HTERT RPE-1 (cell line): ENCODE results near the gene MC3R.
"Not testable (repeated sequence)": the region's sequence is repeated elsewhere in the genome, so short reads cannot be mapped to it uniquely, and the experiment has no call there.

ENCODE experiments used
- in situ Hi-C: fragments of 300-500 bp; cut with MboI; formaldehyde crosslinking; loops from 4 replicates; pipeline ENCODE4 v1.14.3; 2020; ENCODE audit warnings: low sequenced_read_pairs

Gene MC3R

DNA sequence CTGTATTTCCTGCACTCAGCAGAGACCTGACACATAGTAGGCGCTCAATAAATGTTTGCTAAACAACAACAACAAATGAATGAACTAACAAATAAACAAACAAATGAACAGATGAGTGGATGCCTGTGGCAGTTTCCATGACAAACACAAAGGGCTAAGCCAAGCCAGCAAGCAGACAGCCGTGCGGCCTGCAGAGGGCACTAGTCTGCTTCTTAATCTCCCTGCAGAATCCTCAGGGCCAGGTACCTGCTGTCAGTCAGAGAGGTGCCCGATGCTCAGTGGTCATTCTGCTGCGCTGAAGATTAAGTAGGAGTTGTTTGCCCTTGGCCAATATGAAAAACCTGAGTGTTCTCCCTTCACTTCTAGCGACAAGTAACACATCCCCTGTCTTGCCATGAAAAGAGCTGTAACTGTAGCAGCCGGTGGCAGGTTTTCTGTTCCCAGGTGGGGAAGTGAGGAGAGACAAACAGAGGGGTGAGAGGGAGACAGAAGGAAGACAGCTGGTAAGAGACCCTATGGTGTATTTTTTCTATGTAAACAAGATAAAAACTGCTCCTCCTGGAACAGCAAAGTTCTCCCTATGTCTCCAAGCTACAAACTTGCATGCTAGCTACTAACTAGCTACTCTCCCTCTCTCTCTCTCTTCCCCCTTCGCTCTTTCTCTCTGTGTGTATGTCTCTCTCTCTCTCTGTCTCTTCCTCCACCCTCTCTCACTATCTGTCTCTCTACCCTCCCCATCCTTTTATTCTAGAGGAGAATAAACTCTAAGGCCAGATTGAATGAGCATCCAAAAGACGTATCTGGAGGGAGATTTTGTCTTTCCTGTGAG is at the start of gene MC3R:
TSS of gene MC3R (plus strand) at position 779 of the 829 bp plus-strand sequence. CDS start 112 bp downstream, outside the sequence.
- in situ Hi-C loops: no loop called here

DNA sequence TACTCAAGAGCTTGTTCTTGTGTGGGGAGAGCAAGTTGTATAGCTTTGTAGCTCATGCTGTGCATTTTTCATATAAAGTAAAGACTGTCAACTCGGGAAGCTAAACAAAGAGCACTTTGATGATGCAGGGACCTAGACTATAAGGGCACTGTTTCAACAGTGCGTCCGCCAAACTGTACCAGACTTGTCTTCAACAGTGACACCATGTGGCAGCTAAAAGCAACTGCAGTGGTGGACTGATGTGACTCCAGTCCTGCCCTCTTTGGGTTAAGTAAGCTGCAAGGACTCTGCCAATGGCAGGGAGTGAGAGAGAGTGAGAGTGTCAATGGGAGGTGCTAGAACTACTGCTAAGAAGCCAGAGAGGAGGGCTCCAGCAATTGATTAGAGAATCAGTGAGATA is 48.1 kb upstream of the MC3R start:
- in situ Hi-C loops: no loop called here

DNA sequence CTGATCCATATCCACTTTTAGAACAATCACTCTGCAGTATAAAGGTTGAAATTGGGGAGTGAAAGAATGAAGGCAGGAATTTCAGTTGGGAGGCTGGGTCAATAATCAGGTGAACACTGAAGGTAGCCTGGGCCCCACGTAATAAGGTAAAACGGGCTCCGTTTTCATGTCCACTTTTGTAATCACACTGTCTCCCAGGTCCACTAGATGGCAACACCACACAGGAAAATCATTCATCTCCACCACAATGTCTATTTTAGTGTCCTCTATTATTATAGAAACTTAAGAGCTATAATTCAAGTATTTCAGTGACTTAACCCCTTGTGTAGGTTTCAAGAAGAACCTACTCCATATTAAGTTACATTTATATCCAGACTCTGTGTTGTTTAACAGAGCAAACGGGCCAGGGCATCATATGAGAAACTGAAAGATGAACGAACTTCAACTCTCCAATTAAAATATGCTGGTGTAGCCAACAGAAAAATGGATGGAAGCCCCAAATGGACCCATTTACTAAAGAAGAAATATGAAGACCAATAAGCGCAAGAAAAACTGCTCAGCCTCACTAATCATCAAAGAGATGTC is 45.9 kb upstream of the MC3R start:
- in situ Hi-C loops: no loop called here

DNA sequence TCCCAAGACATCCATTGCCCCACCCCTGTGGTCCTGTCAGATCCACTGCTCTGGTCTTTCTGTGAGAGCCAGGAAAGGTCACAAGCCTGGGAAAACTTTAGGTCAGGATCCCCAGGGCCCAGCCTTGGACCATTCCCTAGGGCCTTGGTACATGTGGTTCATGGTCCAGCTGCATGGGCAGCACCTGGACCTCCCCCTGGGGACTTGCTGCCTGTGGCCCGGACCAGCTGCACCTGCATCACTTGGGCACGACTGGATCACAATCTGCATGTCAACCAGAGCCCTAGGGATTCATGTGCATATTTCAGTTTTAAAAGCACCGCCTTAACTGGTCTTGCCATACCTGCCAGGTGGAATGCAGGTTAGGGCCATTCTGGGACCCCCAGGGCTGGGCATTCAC is 44.3 kb upstream of the MC3R start:
- in situ Hi-C loops: no loop called here

DNA sequence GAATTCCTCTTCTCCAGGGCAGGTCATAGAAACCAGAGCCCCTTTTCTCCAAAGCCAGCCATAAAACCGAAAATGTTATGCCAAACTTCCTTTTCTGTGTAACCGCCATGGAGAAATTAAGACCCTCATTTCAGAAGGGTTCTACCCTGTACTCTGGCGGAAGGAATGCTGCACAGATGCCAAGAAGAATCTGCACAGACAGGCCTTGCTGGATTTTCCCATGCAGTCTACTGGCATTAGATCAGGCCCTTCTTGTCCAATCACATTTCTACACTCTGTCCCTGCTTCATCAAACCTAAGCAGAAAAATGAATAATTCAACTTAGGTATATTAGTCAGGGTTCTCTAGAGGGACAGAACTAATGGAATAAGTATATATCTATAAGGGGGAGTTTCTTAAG is 43.2 kb upstream of the MC3R start:
- in situ Hi-C loops: no loop called here

DNA sequence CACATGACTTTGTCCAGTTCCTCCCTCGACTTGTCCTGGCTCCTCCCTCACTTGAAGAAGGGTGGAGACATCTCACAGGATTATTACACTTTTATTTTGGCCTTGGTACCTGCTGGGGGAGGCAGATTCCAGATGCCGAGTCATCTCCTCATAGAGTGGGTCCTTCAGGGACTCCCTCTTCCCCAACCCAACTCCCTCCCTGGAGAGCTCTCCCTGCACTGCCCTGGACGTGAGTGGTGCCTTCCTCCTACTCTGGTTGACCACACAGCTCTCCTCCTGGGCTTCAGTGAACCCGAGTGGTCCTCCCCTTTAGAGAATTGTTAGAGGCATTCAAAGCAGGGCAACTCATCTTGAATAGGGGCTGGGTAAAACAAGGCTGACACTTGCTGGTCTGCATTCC is 40.9 kb upstream of the MC3R start:
- in situ Hi-C loops: no loop called here

DNA sequence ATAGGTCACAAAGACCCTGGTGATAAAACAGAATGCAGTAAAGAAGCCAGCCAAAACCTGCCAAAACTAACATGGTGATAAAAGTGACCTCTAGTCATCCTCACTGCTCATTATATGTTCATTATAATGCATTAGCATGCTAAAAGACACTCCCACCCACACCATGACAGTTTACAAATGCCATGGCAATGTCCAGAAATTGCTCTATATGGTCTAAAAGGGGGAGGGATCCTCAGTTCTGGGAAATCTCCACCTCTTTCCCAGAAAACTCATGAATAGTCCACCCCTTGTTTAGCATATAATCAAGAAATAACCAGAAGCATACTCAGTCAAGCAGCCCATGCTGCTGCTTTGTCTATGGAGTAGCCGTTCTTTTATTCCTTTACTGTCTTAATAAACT is 40.4 kb upstream of the MC3R start:
- in situ Hi-C loops: no loop called here

DNA sequence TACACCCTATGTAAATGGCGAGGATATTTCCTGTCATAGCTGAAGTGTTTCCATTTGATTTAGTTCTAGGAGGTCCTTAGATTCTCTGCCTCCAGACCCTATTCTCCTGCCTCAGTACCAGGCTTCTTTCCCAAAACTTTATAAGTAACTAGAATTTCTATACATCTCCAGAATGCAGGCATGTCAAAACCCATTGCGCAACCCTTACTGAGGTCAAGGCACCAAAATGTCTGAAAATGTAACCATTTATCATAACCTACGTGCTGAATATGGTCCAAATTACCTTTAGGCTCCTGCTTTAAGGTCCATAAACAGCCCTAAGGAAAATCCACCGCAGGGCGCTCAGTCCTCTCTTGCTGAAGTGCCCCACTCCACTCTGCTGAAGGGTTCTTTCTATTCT is 37.5 kb upstream of the MC3R start:
- in situ Hi-C loops: no loop called here

DNA sequence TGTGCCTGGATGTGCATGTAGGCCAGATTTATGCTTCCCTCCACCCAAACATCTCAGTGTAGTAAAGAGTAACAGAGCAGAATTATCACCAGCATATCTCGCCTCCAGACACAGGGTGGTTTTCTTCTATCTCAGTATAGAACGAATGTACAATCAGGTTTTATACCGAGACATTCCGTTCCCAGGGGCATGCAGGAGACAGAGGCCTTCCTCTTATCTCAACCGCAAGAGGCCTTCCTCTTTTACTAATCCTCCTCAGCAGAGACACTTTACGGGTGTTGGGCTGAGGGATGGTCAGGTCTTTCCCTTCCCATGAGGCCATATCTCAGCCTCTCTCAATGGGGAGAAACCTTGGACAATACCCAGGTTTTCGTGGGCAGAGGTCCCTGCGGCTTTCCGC is 36.4 kb upstream of the MC3R start:
- in situ Hi-C loops: no loop called here

DNA sequence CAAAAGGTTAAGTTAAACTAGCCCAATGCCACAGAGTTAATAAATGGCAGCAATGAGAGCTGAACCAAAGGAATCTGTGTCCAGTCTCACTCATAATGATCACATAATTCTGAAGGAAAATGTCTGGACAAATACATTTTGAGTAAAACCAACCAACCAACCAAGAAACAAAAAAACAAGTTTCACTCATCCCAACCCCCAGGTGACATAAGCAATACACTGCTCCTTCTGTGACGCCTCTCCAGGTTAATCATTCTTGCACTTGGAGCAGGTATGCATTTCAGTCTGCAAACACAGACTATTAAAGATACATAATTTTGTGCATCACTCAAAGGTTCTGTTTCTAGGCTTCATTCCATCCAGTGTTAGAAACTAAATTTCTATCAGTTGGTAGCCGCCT is 35.2 kb upstream of the MC3R start:
- in situ Hi-C loops: no loop called here

DNA sequence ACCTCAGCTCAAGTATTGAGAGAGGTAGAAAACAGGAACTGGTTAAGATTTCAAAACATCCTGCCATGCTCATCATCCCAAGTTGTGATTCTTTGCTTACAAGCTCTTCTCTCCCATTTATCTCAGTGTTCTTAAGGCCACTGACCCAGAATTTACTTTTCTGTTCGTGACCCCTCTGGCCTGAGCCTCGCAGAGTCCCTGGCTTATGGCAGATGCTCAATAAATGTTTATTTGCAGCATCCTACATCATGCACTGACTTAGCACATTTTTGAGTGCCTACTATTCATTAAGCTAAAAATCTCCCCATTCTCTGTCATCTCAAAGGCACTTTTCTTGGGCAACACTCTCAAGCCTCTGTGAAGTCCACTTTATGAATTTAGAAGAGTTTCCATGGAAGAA is 33.4 kb upstream of the MC3R start:
- in situ Hi-C loops: no loop called here

DNA sequence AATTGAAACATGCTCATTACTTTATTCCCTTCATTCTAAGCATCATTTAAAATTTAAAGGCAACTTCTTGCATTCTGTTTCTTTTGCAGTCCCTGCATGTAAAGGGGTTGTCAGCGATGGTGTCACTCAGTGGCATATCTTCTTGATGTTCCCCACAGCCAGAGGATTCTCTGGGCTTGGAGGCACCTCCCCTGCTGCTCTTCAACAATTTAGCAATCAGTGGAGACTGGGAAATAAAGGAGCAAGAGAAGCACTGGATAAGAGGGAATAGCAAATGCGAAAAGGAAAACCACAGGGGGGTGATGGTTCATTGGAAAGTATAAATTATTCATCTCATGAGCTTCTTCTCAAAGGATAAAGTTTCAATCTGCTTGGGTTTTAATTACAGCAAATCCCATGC is 30.7 kb upstream of the MC3R start:
- in situ Hi-C loops: no loop called here

DNA sequence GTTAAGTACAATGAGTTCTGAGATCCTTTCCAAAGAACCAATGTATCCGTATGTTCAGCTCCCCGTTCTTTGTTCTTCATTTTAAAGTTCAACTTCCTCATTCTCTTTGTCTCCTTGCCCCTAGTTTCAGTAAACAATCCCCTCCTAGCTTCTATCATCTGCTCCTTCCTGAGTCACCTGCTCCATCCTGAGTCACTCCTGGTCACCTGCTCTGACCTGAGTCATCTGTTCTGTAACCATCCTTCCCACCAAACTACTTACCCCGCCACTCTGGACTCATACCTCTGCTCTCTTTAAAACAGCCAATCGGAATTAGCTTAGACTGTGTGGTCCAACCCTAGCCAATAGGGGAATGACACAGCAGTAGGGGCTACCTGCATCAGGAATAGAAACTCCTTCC is 27.3 kb upstream of the MC3R start:
- in situ Hi-C loops: not testable (repeated sequence)

DNA sequence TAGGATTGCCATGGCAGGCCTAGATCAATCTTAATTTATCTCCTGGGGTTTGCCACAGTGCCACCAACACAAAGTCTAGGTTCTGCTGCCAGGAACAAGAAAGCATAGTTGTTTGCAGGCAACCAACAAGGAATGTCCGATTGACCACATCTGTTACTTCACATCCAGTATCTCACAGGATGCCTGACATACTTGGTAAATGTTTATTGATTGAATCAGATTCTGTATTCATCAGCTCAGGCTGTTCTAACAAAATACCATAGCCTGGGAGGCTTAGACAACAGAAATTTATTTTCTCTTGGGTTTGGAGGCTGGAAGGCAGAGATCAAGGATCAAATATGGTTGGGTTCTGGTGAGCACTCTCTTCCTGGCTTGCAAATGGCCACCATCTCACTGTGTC is 26.3 kb upstream of the MC3R start:
- in situ Hi-C loops: no loop called here

DNA sequence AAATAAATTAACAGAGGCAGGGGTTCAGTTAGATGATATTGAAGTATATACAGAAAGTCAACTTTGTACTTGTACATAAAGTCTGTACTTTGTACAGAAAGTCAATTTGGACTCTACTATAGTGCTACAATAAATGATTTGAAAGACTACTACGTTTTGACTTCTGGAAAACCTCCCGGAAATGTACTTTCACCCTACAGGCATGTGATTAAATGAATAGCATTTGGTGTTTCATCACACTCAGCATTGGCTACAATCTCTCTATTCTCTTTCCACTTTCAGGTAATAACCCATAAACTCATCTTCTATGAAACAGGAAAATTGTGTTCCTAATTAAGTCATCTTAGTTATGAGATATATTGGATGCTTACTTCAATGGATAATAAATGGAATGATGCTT is 25.6 kb upstream of the MC3R start:
- in situ Hi-C loops: no loop called here

DNA sequence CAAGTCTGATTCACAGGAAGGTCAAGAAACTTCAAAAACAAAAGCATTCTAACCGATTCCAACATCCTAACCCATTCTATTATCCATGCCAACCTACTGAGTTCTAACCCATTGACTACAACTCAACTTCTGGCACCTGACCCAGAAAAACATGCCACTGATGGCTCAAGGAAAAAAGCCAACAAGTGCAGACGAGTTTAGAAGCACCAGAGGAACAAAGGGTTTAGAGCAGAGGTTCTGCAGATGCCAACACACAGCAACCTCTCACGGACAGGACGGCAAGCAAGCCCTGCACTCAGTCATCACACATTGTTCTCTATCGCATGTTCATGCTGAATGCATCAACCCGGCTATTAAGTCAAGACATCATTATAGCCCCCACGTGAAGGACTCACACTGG is 25.2 kb upstream of the MC3R start:
- in situ Hi-C loops: no loop called here

DNA sequence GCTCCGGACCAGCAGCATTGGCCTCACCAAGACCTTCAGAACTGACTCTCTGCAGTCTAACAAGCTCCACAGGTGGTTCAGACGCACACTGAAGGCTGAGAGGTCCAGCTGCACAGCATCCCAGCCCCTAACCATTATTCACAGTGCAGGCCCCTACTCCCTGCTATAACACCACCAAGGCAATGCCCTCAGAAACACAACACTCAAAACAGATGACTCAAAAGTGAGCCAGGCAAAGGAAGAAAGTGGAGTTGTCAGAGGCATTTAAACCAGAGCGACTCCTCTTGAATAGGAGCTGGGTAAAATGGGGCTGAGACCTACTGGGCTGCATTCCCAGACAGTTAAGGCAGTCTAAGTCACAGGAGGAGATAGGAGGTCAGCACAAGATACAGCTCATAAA is 20.5 kb upstream of the MC3R start:
- in situ Hi-C loops: no loop called here

DNA sequence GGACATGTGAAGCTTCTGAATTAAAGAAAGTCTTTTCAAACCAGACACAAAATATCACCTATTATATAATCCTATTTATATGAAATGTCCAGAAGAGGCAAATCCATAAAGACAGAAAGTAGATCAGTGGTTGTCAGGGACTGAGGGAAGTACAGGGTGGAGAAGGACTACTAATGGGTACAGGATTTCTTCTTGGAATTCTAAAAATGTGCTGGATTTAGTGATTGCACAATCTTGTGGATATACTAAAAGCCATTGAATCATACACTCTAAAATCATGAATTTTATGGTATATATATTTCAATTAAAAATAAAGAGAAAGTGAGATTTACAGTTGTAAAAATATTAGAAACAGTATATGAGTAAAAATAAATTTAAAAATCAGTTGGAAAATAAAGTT is 18.7 kb upstream of the MC3R start:
- in situ Hi-C loops: no loop called here

DNA sequence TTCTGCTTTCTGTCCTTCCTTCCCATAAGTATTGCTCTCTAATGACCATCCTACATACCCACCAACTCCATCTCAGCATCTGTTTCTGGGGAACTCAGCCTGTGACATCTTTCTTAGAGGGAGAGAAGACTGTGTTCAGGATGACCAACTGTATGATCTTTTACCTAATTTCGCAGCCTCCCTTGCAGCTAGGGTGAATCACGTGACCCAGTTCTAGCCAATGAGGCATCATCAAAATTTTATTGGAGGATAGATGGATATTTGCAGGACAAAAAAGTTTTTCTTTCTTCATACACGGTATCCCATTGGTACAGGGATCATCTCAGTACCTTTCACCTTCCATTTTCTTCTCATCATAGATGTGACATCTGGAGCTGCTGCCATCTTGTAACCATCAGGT is 14.4 kb upstream of the MC3R start:
- in situ Hi-C loops: no loop called here

DNA sequence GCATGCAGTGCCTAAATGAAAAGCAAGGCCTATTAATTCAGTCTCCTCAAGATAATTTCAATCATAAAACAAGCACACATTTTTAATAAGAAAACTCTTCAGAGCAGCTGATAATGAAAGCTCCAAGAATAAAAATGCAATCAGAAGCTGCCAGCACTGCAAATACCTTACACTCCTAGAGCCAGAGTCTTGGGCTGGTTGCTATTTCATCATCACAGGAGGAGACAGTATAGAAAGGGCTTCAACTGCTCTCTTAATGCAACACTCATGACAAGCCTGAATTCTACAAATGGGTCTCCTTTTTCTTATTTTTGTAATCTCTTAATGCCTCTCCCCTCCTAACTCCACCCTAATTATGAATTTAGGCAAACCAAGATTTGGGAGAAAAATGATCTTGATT is 11.2 kb upstream of the MC3R start:
- in situ Hi-C loops: no loop called here

DNA sequence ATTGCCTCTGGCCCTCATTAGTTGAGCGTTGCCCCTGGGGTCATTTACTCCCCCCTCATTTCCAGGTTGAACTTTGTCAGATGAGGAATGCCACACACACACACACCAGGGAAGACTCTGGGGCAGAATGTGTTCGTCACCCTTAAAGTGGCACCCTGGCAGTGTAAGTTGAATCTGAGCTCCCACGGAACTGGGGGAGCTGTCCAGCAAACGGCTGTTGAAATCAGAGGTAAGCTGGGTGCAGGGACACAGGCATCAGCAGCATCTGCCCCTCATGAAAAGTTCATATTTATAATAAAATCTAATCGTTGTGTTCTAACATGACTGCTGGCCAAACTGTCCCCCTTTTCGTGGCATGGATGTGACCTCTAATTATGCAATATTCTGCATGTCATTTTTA is 4.3 kb upstream of the MC3R start:
- in situ Hi-C loops: no loop called here

DNA sequence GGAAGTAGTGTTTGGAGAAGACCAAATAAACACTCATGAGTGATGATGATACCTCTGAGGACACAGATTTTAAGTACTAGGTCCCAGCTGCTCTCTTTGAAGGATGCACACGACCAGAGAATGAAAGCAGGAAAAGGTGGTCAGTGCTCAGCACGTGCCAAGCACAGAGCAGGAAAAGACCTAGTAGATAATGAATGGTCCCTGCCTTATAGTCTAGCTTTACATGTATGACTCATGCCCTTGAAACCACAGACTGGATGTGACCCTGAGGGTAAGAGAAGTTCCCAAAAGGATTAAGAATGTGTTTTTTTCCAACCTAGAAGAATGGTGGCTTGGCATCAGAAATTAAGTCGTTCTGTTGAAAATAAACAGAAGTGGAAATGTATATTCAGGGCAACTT is 2.8 kb upstream of the MC3R start:
- in situ Hi-C loops: no loop called here
